Testis (tissue), 3 donors: ENCODE data around the gene PAQR7. TPM values are rescaled to one million over a fixed set of nuclear protein-coding genes. Genes with fewer than 3 reads are reported as not detected.
"Not testable (repeated sequence)": the region's sequence is repeated elsewhere in the genome, so short reads cannot be mapped to it uniquely, and the experiment has no call there.

Experiments used
- DNase-seq: peaks from one replicate; pipeline ENCODE4 v3.0.0-alpha.2; 2019
- H3K27ac ChIP-seq, 2 donors: fragments of 200-600 bp; sonication (generic); one replicate each; pipeline ENCODE4 v1.5.1; 2019
- H3K27me3 ChIP-seq: fragments of 200-600 bp; sonication (generic); one replicate; pipeline ENCODE4 v1.5.1; 2019
- H3K36me3 ChIP-seq: fragments of 200-600 bp; sonication (generic); one replicate; pipeline ENCODE4 v1.5.1; 2017; ENCODE audit warnings: low read depth; ENCODE audit errors: missing control alignments
- H3K4me1 ChIP-seq: fragments of 200-600 bp; sonication (generic); one replicate; pipeline ENCODE4 v1.5.1; 2019
- H3K4me3 ChIP-seq, 2 donors: fragments of 200-600 bp; sonication (generic); one replicate each; pipeline ENCODE4 v1.5.1; 2017 to 2019
- H3K9me3 ChIP-seq: fragments of 200-600 bp; sonication (generic); one replicate; pipeline ENCODE4 v1.5.1; 2017
- CTCF ChIP-seq, 3 experiments: fragments of 450-650 bp in 2 of 3; fragments of 200-600 bp in 1 of 3; sonication (generic) in 1 of 3; IDR thresholded peaks; one replicate each; pipeline ENCODE4 v1.5.1; 2016 to 2019; ENCODE audit warnings: antibody characterized with exemption in 3 of 3, mild to moderate bottlenecking in 2 of 3, moderate library complexity in 1 of 3
- POLR2A ChIP-seq: fragments of 450-650 bp; IDR thresholded peaks from one replicate; pipeline ENCODE4 v1.6.1; 2017; ENCODE audit warnings: antibody characterized with exemption, mild to moderate bottlenecking, moderate library complexity
- WGBS, 2 donors: methylation state at CpG; one replicate each; pipeline ENCODE4 v1.1.5; 2018; 5-methylcytosine and 5-hydroxymethylcytosine counted together
- intact Hi-C: fragments of 100-400 bp; cut with DNase I; formaldehyde crosslinking; loops from one replicate; pipeline ENCODE4 v1.15.1; 2023; ENCODE audit warnings: low total_unique reads
- polyA plus RNA-seq: library from polyadenylated mRNA; stranded (reverse); fragments of 350-450 nt; fragmentation: Illumina TruSeq; extraction: RNeasy Lipid Tissue Mini Kit (QIAGEN cat#74804); gene quantifications from one replicate; pipeline ENCODE4 v1.2.3, GENCODE V29; 2014; ENCODE audit warnings: low read depth, low replicate concordance; ENCODE audit not compliant: insufficient read depth
- total RNA-seq, 2 donors: library from RNA; depleted of rRNA; stranded (reverse); fragments of >200 nt; gene quantifications; one replicate each; pipeline ENCODE4 v1.2.3, GENCODE V29; 2016

Gene PAQR7
- total and polyA plus RNA-seq, 3 donors from 2014 or later: 89.3 to 94.8 (median 92.4) TPM

DNA sequence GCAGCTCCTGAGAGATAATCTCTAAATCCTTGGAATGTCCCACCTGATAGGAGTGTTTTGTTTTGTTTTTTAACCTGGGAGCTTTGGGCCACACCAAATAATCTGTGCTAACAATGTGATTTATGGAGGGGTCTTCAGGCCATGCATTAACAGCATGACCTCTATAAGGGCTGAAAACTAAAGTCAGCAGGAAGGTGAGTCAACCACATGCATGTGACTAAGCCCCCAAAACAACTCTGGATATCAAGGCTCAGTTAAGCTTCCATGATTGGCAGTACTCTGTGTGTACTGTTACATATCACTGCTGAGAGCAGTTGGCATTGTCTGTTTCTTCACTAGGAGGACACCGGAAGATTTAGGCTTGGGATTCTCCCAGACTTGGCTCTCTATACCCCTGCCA is 27.0 kb downstream of the PAQR7 start:
- Histone ChIP-seq H3K9me3 (no peaks in the 10 kb centered on the region), H3K27me3 (no peaks in the 10 kb centered on the region), H3K36me3 (no peaks in the 10 kb centered on the region), H3K4me3 (no peak overlapping the region), H3K4me1 (no peaks in the 10 kb centered on the region), H3K27ac (no peak overlapping the region)
- TF ChIP-seq CTCF (IDR thresholded peaks at IDR 0.05): no peak
- TF ChIP-seq POLR2A: no peak
- no peak for DNase-seq
- intact Hi-C loops: no loop called here
- WGBS, 2 donors: 72 to 100% methylated on average over 1 of the region's 1 CpG

DNA sequence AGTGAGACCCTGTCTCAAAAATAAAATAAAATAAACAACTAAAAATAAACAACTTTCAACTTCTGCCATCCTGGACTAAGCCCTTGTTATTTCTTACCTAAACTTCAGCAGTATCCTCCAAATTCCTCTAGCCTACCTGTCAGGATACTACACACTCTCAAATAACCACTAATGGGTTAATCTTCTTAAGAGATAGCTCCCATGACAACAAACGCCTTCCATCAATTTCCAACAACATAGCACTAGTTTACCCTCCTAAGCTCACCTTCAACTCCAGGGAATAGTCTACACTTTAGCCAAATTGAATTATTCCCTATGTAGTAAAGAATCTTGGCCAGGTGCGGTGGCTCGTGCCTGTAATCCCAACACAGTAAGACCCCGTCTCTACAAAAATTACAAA is 27.6 kb downstream of the PAQR7 start:
- intact Hi-C loops: no loop called here
- H3K4me3 ChIP-seq: no peak overlapping the region
- TF ChIP-seq CTCF (IDR thresholded peaks at IDR 0.05): no peak
- no peak for TF ChIP-seq POLR2A
- H3K27ac ChIP-seq: no peak overlapping the region
- H3K36me3 ChIP-seq: no peaks in the 10 kb centered on the region
- no peaks in the 10 kb centered on the region for H3K4me1 ChIP-seq
- no peaks in the 10 kb centered on the region for H3K9me3 ChIP-seq
- no peaks in the 10 kb centered on the region for H3K27me3 ChIP-seq
- WGBS, 2 donors: 79 to 89% methylated on average over 4 of the region's 4 CpGs
- DNase-seq: no peak

GRCh38 chr1:25845664-25846063 is 29.8 kb downstream of the PAQR7 start:
- Histone ChIP-seq H3K36me3 (no peaks in the 10 kb centered on the region), H3K9me3 (no peaks in the 10 kb centered on the region), H3K27ac (no peak overlapping the region), H3K27me3 (no peaks in the 10 kb centered on the region), H3K4me3 (no peak overlapping the region), H3K4me1 (no peaks in the 10 kb centered on the region)
- no peak for DNase-seq
- 81 to 89% methylated on average over 5 of the region's 5 CpGs for WGBS, 2 donors
- intact Hi-C loops: no loop called here
- no peak for TF ChIP-seq POLR2A

DNA sequence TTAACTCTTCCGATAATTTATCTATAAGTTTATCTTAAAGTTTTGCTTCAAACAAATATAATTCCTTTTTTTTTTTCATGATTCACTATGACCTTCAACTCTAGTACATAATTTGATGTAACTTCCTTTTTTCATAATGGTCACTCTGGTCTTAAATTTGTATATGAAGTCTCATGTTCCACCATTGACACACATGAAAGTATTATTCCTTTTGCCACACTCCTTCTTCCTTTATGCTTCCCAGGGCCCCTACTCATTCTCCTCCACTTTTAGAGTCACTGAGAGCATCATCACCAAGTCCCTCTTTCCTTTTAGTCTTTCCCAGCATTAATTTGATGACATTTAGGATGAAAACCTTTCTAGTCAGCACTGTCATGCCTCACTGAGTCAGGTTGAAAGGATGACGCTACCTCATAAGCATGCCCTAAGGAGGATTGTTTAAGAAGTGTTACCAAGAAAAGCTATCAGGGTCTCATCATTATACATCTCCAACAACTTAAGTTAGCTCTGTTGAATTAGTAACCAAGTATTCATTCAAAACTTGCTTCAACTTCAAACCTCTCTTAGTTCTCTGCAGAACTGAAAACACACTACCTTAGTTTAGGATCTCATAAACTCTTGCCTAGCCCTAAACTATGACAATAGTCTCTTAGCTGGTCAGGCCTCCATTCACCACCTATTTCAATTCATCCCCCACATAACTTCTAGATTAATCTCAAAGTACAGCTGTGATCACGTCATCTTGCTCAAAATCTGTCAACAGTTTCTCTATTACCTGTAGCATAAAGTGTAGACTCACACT is 30.8 kb downstream of the PAQR7 start:
- Histone ChIP-seq H3K36me3 (no peaks in the 10 kb centered on the region), H3K27me3 (no peaks in the 10 kb centered on the region), H3K4me3 (no peak overlapping the region), H3K4me1 (no peaks in the 10 kb centered on the region), H3K9me3 (no peaks in the 10 kb centered on the region), H3K27ac (no peak overlapping the region)
- DNase-seq: no peak
- 91 to 96% methylated on average over 3 of the region's 3 CpGs for WGBS, 2 donors
- intact Hi-C loops: no loop called here
- TF ChIP-seq CTCF (IDR thresholded peaks at IDR 0.05) (no peak), POLR2A (no peak)

DNA sequence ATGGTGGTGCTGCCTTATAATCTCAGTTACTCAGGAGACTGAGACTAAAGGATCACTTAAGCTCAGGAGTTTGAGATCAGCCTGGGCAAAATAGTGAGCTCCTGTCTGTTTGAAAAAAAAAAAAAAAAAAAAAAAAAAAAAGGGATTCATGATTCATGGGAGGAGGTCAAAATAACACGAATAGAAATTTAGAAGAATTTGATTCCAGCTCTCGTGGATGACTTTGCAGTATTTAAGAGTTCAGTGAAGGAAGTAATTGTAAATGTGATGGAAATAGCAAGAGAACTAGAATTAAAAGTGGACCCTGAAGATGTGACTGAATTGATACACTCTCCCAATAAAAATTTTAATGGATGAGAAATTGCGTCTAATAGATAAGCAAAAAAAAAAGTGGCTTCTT is 32.0 kb downstream of the PAQR7 start:
- H3K27ac ChIP-seq: no peak overlapping the region
- no peaks in the 10 kb centered on the region for H3K4me1 ChIP-seq
- H3K9me3 ChIP-seq: no peaks in the 10 kb centered on the region
- no peak overlapping the region for H3K4me3 ChIP-seq
- DNase-seq: no peak
- WGBS, 2 donors: 93 to 100% methylated on average over 3 of the region's 3 CpGs
- TF ChIP-seq CTCF (IDR thresholded peaks at IDR 0.05) (no peak), POLR2A (no peak)
- no peaks in the 10 kb centered on the region for H3K27me3 ChIP-seq
- no peaks in the 10 kb centered on the region for H3K36me3 ChIP-seq
- intact Hi-C loops: no loop called here

- intact Hi-C loops, H3K27me3 ChIP-seq, H3K4me3 ChIP-seq, H3K9me3 ChIP-seq, H3K36me3 ChIP-seq, H3K27ac ChIP-seq, DNase-seq: not testable (repeated sequence)
- H3K4me1 ChIP-seq: peaks cover 26% of the 10 kb centered on the region
- WGBS, 2 donors: 97 to 98% methylated on average over 4 of the region's 4 CpGs
Observed at GRCh38 chr1:25839808-25840207, 35.7 kb downstream of the PAQR7 start.
